ENCODE measurements around the gene BAIAP2L2. TPM values are rescaled to one million over a fixed set of nuclear protein-coding genes. Genes with fewer than 3 reads are reported as not detected.
"Not testable (repeated sequence)": the region's sequence is repeated elsewhere in the genome, so short reads cannot be mapped to it uniquely, and the experiment has no call there.

BAIAP2L2 gene
- total RNA-seq, 2 donors from 2014 or later: 2.5 TPM; not detected in 1

DNA sequence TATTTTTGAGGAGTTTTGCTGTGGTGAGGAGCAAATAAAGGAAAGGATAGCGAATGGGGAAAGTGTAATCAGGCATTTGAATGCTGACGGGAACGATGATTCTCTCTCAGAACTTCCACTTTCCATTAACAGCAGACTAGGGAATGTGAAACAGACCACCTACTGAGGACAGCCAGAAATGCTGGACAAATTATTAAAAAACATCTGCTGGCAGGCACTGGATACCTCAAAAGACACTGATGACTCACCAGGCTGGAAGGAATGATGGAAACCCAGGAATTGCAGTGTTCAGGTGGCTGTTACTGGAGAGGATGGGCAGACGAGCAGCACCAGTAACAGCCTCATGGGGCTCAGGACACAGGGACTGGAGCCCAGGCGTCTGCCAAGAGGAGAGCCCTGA, 37.8 kb upstream of the BAIAP2L2 start:
- ATAC-seq (ENCODE audit: insufficient number of reproducible peaks, low FRiP score, low read depth) (no peak), DNase-seq (ENCODE audit: low spot score) (no peak)
- Histone ChIP-seq H3K4me1 (ENCODE audit: control insufficient read depth in 1 of 2, low read depth in 2 of 2) (peaks cover 0 to 8% of the 10 kb centered on the region in 2 donors), H3K9me3 (no peaks in the 10 kb centered on the region), H3K27ac (no peak overlapping the region), H3K36me3 (no peaks in the 10 kb centered on the region), H3K27me3 (replicated peaks; ENCODE audit: insufficient read depth) (no peaks in the 10 kb centered on the region), H3K4me3 (no peak overlapping the region)
- TF ChIP-seq, protein P1, sequence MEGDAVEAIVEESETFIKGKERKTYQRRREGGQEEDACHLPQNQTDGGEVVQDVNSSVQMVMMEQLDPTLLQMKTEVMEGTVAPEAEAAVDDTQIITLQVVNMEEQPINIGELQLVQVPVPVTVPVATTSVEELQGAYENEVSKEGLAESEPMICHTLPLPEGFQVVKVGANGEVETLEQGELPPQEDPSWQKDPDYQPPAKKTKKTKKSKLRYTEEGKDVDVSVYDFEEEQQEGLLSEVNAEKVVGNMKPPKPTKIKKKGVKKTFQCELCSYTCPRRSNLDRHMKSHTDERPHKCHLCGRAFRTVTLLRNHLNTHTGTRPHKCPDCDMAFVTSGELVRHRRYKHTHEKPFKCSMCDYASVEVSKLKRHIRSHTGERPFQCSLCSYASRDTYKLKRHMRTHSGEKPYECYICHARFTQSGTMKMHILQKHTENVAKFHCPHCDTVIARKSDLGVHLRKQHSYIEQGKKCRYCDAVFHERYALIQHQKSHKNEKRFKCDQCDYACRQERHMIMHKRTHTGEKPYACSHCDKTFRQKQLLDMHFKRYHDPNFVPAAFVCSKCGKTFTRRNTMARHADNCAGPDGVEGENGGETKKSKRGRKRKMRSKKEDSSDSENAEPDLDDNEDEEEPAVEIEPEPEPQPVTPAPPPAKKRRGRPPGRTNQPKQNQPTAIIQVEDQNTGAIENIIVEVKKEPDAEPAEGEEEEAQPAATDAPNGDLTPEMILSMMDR (IDR thresholded peaks at IDR 0.05): no peak

DNA sequence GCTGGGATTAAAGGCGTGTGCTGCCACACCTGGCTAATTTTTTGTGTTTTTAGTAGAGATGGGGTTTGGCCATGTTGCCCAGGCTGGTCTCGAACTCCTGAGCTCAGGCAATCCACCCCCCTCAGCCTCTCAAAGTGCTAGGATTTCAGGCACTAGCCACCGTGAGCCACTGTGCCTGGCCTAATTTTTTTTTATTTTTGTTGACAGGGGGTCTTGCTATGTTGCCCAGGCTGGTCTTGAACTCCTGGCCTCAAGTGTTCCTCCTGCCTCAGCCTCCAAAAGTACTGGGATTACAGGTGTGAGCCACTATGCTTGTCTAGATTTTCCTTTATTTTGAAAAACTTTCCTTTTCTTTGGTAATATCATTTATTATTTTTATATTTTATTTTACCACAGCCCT, 35.7 kb upstream of the BAIAP2L2 start:
- not testable (repeated sequence) for H3K4me1 ChIP-seq (ENCODE audit: control insufficient read depth in 1 of 2, low read depth in 2 of 2); H3K4me3 ChIP-seq; H3K36me3 ChIP-seq; H3K27me3 ChIP-seq (replicated peaks; ENCODE audit: insufficient read depth); H3K9me3 ChIP-seq; DNase-seq (ENCODE audit: low spot score); ATAC-seq (ENCODE audit: insufficient number of reproducible peaks, low FRiP score, low read depth); H3K27ac ChIP-seq

DNA sequence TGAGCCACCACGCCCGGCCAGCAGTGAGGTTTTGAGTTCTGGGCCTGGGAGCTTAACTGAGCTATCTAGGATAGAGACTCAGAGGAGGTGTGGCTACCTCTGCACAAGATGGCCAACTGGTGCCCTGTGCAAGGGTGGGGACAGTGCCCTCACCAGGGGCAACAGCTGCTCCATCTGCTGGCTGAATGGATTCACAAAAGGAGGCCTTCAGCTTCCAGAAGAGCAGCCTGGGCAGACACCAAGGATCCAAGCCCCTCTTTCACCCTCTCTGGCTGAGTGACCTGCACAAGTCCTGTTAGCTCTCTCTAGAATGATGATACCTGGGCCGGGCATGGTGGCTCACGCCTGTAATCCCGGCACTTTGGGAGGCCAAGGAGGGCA, 33.5 kb upstream of the BAIAP2L2 start:
- Histone ChIP-seq H3K9me3 (no peaks in the 10 kb centered on the region), H3K4me1 (ENCODE audit: control insufficient read depth in 1 of 2, low read depth in 2 of 2) (no peaks in the 10 kb centered on the region), H3K27me3 (replicated peaks; ENCODE audit: insufficient read depth) (no peaks in the 10 kb centered on the region), H3K27ac (no peak overlapping the region), H3K36me3 (no peaks in the 10 kb centered on the region), H3K4me3 (no peak overlapping the region)
- TF ChIP-seq, protein P1 (IDR thresholded peaks at IDR 0.05): no peak
- no peak for ATAC-seq (ENCODE audit: insufficient number of reproducible peaks, low FRiP score, low read depth)
- DNase-seq (ENCODE audit: low spot score): no peak

DNA sequence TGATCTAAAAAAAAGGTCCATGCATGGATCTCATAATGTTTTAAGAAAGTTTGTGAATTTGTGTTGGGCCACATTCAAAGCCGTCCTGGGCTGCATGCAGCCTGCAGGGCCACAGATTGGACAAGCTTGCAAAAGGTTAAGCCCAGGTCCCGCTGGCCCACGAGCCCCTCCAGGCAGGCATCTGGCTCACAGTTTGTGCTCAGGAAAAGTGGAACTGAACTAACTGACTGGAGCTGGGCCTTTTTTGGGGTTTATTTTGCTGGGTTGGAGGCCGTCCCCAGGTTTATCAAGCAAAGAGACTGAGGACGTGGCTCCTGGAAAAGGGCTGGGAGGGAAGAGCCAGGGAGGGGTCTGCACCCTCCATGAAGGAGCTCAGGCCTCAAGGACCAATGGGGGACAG, 32.1 kb upstream of the BAIAP2L2 start:
- TF ChIP-seq, protein P1 (IDR thresholded peaks at IDR 0.05): no peak
- H3K36me3 ChIP-seq: no peaks in the 10 kb centered on the region
- H3K4me3 ChIP-seq: no peak overlapping the region
- ATAC-seq (ENCODE audit: insufficient number of reproducible peaks, low FRiP score, low read depth) (no peak), DNase-seq (ENCODE audit: low spot score) (no peak)
- H3K27ac ChIP-seq: no peak overlapping the region
- no peaks in the 10 kb centered on the region for H3K27me3 ChIP-seq (replicated peaks; ENCODE audit: insufficient read depth)
- H3K9me3 ChIP-seq: no peaks in the 10 kb centered on the region
- H3K4me1 ChIP-seq (ENCODE audit: control insufficient read depth in 1 of 2, low read depth in 2 of 2): no peaks in the 10 kb centered on the region

DNA sequence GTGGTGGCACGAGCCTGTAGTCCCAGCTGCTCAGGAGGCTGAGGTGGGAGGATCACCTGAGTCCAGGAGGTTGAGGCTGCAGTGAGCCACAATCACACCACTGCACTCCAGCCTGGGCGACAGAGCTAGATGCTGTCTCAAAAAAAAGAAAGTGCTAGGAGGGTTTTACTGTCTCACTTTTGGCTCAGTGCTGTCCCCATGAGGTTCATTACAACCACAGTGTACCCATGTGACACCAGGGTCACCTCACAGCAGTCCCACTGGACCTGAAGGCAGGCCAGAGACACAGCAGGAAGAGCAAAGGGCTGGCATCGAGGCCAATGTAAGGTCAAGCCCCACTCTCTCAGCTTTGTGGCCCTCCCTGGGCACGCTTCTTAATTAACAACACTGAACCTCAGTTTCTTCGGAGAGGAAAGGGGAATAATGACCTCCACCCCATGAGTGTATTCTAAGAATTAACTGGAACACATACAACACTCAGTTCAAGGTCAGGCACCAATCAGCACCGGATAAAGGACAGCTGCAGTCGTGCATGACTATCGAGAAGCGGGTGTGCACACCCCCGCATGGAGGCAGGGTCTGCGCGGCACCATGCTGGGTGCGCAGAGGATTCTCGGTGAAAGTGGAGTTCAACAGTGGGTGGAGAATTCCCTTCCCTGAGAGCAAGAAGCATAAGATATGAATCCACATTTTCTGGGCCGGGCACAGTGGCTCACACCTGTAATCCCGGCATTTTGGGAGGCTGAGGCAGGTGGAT, 30.9 kb upstream of the BAIAP2L2 start:
- TF ChIP-seq, protein P1 (IDR thresholded peaks at IDR 0.05): no peak
- ATAC-seq (ENCODE audit: insufficient number of reproducible peaks, low FRiP score, low read depth) (no peak), DNase-seq (ENCODE audit: low spot score) (no peak)

DNA sequence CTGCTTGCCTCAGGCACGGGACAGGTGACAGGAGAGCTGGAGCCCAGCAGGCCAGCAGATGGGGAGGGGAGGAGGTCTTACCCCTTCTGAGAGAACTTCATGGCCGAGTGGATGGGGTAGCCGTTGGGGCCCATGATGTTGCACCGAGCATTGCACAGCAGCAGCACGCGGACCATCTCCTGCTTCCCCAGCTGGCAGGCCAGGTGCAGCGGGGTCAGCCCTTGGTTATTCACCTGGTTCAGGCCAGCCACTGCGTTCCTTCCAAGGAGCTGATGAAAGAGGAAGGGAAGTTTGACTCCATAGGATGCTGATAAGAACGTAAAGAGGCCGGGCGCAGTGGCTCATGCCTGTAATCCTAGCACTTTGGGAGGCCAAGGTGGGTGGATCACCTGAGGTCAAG, 29.4 kb upstream of the BAIAP2L2 start:
- DNase-seq (ENCODE audit: low spot score): no peak
- H3K4me1 ChIP-seq (ENCODE audit: control insufficient read depth in 1 of 2, low read depth in 2 of 2): no peaks in the 10 kb centered on the region
- H3K9me3 ChIP-seq: no peaks in the 10 kb centered on the region
- H3K36me3 ChIP-seq: no peaks in the 10 kb centered on the region
- no peak overlapping the region for H3K27ac ChIP-seq
- no peak overlapping the region for H3K4me3 ChIP-seq
- no peak for ATAC-seq (ENCODE audit: insufficient number of reproducible peaks, low FRiP score, low read depth)
- H3K27me3 ChIP-seq (replicated peaks; ENCODE audit: insufficient read depth): no peaks in the 10 kb centered on the region
- TF ChIP-seq, protein P1 (IDR thresholded peaks at IDR 0.05): no peak

More for the DNA sequence above, 30.9 kb upstream of the BAIAP2L2 start:
- Histone ChIP-seq H3K9me3 (no peaks in the 10 kb centered on the region), H3K36me3 (no peaks in the 10 kb centered on the region), H3K27me3 (replicated peaks; ENCODE audit: insufficient read depth) (no peaks in the 10 kb centered on the region), H3K4me1 (ENCODE audit: control insufficient read depth in 1 of 2, low read depth in 2 of 2) (no peaks in the 10 kb centered on the region), H3K27ac (no peak overlapping the region), H3K4me3 (no peak overlapping the region)
